CD14-positive monocyte (primary cell): Measurements from ENCODE around the gene GMEB1. TPM values are rescaled to one million over a fixed set of nuclear protein-coding genes. Genes with fewer than 3 reads are reported as not detected.
"Not testable (repeated sequence)": the region's sequence is repeated elsewhere in the genome, so short reads cannot be mapped to it uniquely, and the experiment has no call there.

ENCODE experiments used
- DNase-seq, 3 donors: peaks; one replicate each; pipeline ENCODE4 v3.0.0-alpha.2; 2011 to 2022
- H2AFZ ChIP-seq: 2 replicates; pipeline ENCODE4 v1.6.0; 2012; ENCODE audit warnings: mild to moderate bottlenecking, low read depth, low read length, inconsistent platforms; ENCODE audit not compliant: insufficient read depth, poor library complexity, severe bottlenecking
- H3K27ac ChIP-seq, 2 donors: 1 replicate in 1 of 2; 2 replicates in 1 of 2; pipeline ENCODE4 v1.5.1; 2012 to 2013; ENCODE audit warnings: low read length in 2 of 2, control low read depth in 1 of 2, inconsistent platforms in 1 of 2, low read depth in 1 of 2, mild to moderate bottlenecking in 1 of 2
- H3K27me3 ChIP-seq, 2 donors: one replicate each; pipeline versions ENCODE4 v1.6.0 to v1.6.1; 2011 to 2013; ENCODE audit warnings: low read length in 2 of 2; ENCODE audit not compliant: control insufficient read depth in 2 of 2, insufficient read depth in 2 of 2
- H3K36me3 ChIP-seq, 2 donors: replicated peaks in 1 of 2; 1 replicate in 1 of 2; 2 replicates in 1 of 2; pipeline versions ENCODE4 v1.5.1 to v1.6.1; 2012 to 2013; ENCODE audit warnings: low read length in 2 of 2, control low read depth in 1 of 2, inconsistent platforms in 1 of 2, mild to moderate bottlenecking in 1 of 2; ENCODE audit not compliant: insufficient read depth in 2 of 2, control insufficient read depth in 1 of 2
- H3K4me1 ChIP-seq, 2 donors: 1 replicate in 1 of 2; 2 replicates in 1 of 2; pipeline versions ENCODE4 v1.5.1 to v1.6.1; 2012 to 2013; ENCODE audit warnings: low read length in 2 of 2, control low read depth in 1 of 2, inconsistent platforms in 1 of 2, mild to moderate bottlenecking in 1 of 2, moderate library complexity in 1 of 2; ENCODE audit not compliant: insufficient read depth in 2 of 2, control insufficient read depth in 1 of 2
- H3K4me2 ChIP-seq: replicated peaks from 2 replicates; pipeline ENCODE3; 2012; ENCODE audit warnings: low read length, moderate library complexity, mild to moderate bottlenecking; ENCODE audit not compliant: poor library complexity, severe bottlenecking; ENCODE audit errors: extremely low read depth
- H3K4me3 ChIP-seq, 3 experiments: fragments of 200-600 bp in 1 of 3; sonication (generic) in 1 of 3; replicated peaks in 1 of 3; 1 replicate in 2 of 3; 2 replicates in 1 of 3; pipeline ENCODE4 v1.5.1; 2011 to 2013; ENCODE audit warnings: low read length in 3 of 3, mild to moderate bottlenecking in 3 of 3, control low read depth in 2 of 3, low read depth in 2 of 3, inconsistent platforms in 1 of 3, moderate library complexity in 1 of 3
- H3K79me2 ChIP-seq: 2 replicates; pipeline ENCODE4 v1.6.0; 2012; ENCODE audit warnings: mild to moderate bottlenecking, control low read depth, inconsistent platforms, low read length, moderate library complexity; ENCODE audit not compliant: insufficient read depth
- H3K9ac ChIP-seq: 2 replicates; pipeline ENCODE4 v1.6.0; 2017; ENCODE audit warnings: low read length, mild to moderate bottlenecking; ENCODE audit not compliant: insufficient read depth, poor library complexity, severe bottlenecking
- H3K9me3 ChIP-seq, 2 donors: replicated peaks in 1 of 2; 1 replicate in 1 of 2; 2 replicates in 1 of 2; pipeline versions ENCODE4 v1.5.1 to v1.6.1; 2012 to 2013; ENCODE audit warnings: low read length in 2 of 2, control low read depth in 1 of 2; ENCODE audit not compliant: control insufficient read depth in 1 of 2, insufficient read depth in 1 of 2
- H4K20me1 ChIP-seq: 2 replicates; pipeline ENCODE4 v1.6.0; 2012; ENCODE audit warnings: mild to moderate bottlenecking, low read length, control low read depth, moderate library complexity; ENCODE audit not compliant: insufficient read depth
- H3K27ac Mint-ChIP-seq, 7 donors: one replicate each; pipeline ENCODE4 v1.8.0; 2020; ENCODE audit warnings: mild to moderate bottlenecking in 7 of 7, mixed read lengths in 7 of 7, moderate library complexity in 6 of 7, inconsistent platforms in 2 of 7
- H3K27me3 Mint-ChIP-seq, 3 donors: one replicate each; pipeline ENCODE4 v1.8.0; 2021 to 2022; ENCODE audit warnings: low read depth in 3 of 3, mild to moderate bottlenecking in 3 of 3, mixed read lengths in 3 of 3, moderate library complexity in 3 of 3, inconsistent platforms in 1 of 3
- H3K36me3 Mint-ChIP-seq, 2 donors: one replicate each; pipeline ENCODE4 v1.8.0; 2020; ENCODE audit warnings: mixed read lengths in 2 of 2, inconsistent platforms in 1 of 2, mild to moderate bottlenecking in 1 of 2
- H3K4me1 Mint-ChIP-seq: one replicate; pipeline ENCODE4 v1.8.0; 2020; ENCODE audit warnings: mild to moderate bottlenecking, mixed read lengths
- H3K4me3 Mint-ChIP-seq, 2 donors: one replicate each; pipeline ENCODE4 v1.8.0; 2020; ENCODE audit warnings: mild to moderate bottlenecking in 2 of 2, mixed read lengths in 2 of 2, moderate library complexity in 1 of 2
- H3K9me3 Mint-ChIP-seq, 7 donors: one replicate each; pipeline ENCODE4 v1.8.0; 2020 to 2022; ENCODE audit warnings: mixed read lengths in 7 of 7, mild to moderate bottlenecking in 6 of 7, moderate library complexity in 6 of 7, inconsistent platforms in 2 of 7
- CTCF ChIP-seq: fragments of 200-600 bp; IDR thresholded peaks from one replicate; pipeline ENCODE4 v1.8.0; 2022; ENCODE audit warnings: antibody characterized with exemption, mild to moderate bottlenecking
- WGBS: methylation state at CpG from one replicate; pipeline ENCODE4 v1.1.5; 2013; ENCODE audit warnings: missing lambda C conversion rate; ENCODE audit not compliant: insufficient coverage; 5-methylcytosine and 5-hydroxymethylcytosine counted together
- intact Hi-C, 2 donors: fragments of 100-400 bp; cut with micrococcal nuclease; formaldehyde crosslinking; loops; one replicate each; pipeline versions ENCODE4 v1.15.0 to v1.15.1; 2023
- polyA plus RNA-seq, 3 donors: library from polyadenylated mRNA; depleted of rRNA in 1 of 3; unstranded in 2 of 3; stranded (reverse) in 1 of 3; fragments of 300-500 nt in 2 of 3; fragments of >200 nt in 1 of 3; fragmentation: Illumina TruSeq in 2 of 3; gene quantifications; 1 replicate in 2 of 3; 2 replicates in 1 of 3; pipeline ENCODE4 v1.2.3, GENCODE V29; 2012 to 2021

GMEB1 gene
- polyA plus RNA-seq, 3 donors = 8.1 to 16.0 (median 9.7) TPM

GRCh38 chr1:28644494-28644893 is 24.1 kb upstream of the GMEB1 start:
- H3K4me1 ChIP-seq = peaks cover 47 to 54% of the 10 kb centered on the region in 2 donors
- peak overlapping the region in 6 of 7 donors; percentile 63 to 99 (median 98) for H3K27ac Mint-ChIP-seq
- 95% methylated on average over 2 of the region's 3 CpGs for WGBS
- intact Hi-C loops = loop anchor here (5.0 to 10.0 kb wide), 5 partner anchors 62 to 540 kb away; partner anchors contain the start of genes SRSF4 (in 1 of the 2) and YTHDF2 (in 1 of the 2)
- H3K4me3 ChIP-seq = peak overlapping the region in 1 of 3 experiments; percentile 96
- H3K9ac ChIP-seq = no peak overlapping the region
- H4K20me1 ChIP-seq = no peaks in the 10 kb centered on the region
- H3K4me2 ChIP-seq = peak overlapping the region; percentile 100
- peaks cover 0 to 2% (median 0%) of the 10 kb centered on the region in 7 donors for H3K9me3 Mint-ChIP-seq
- peaks cover 37% of the 10 kb centered on the region for H3K79me2 ChIP-seq
- peaks cover 0 to 7% of the 10 kb centered on the region in 2 donors for H3K36me3 Mint-ChIP-seq
- H3K27ac ChIP-seq = peak overlapping the region in 1 of 2 donors; percentile 97
- peaks cover 51% of the 10 kb centered on the region for H3K4me1 Mint-ChIP-seq
- no peak for DNase-seq
- H3K36me3 ChIP-seq = no peaks in the 10 kb centered on the region
- H3K27me3 Mint-ChIP-seq = peaks cover 0 to 3% (median 0%) of the 10 kb centered on the region in 3 donors
- no peak overlapping the region for H2AFZ ChIP-seq
- no peaks in the 10 kb centered on the region for H3K27me3 ChIP-seq
- H3K4me3 Mint-ChIP-seq = peak overlapping the region in 1 of 2 donors; percentile 100
- TF ChIP-seq CTCF = no peak
- H3K9me3 ChIP-seq = no peaks in the 10 kb centered on the region

GRCh38 chr1:28645406-28645805 is 23.2 kb upstream of the GMEB1 start:
- H3K4me1 ChIP-seq = peaks cover 47 to 59% of the 10 kb centered on the region in 2 donors
- intact Hi-C loops = loop anchor here (5.0 to 10.0 kb wide), 4 partner anchors 138 to 539 kb away; partner anchors contain the start of genes RCC1 (in 1 of the 2) and SRSF4 (in 1 of the 2)
- DNase-seq = not testable (repeated sequence)

More at GRCh38 chr1:28645406-28645805, 23.2 kb upstream of the GMEB1 start:
- not testable (repeated sequence) for H3K27ac Mint-ChIP-seq, H3K4me3 Mint-ChIP-seq, H3K9me3 ChIP-seq, H3K9ac ChIP-seq, H3K27me3 ChIP-seq, H3K27me3 Mint-ChIP-seq, H3K4me3 ChIP-seq, H3K36me3 ChIP-seq, H3K36me3 Mint-ChIP-seq, H3K27ac ChIP-seq, H3K4me2 ChIP-seq, H2AFZ ChIP-seq, H4K20me1 ChIP-seq, H3K9me3 Mint-ChIP-seq
- 100% methylated on average over 6 of the region's 11 CpGs for WGBS
- H3K79me2 ChIP-seq = peaks cover 27% of the 10 kb centered on the region
- peaks cover 46% of the 10 kb centered on the region for H3K4me1 Mint-ChIP-seq
